ENCODE data around the gene ARFGAP2.

The ARFGAP2 gene

GRCh38 chr11:47166368-47166767 lies 10.3 kb downstream of the ARFGAP2 start:
- no peak for DNase-seq

- DNase-seq, result no peak
These were observed 11.3 kb downstream of the ARFGAP2 start for GRCh38 chr11:47165253-47165840.

- no peak for DNase-seq
These were observed 12.4 kb downstream of the ARFGAP2 start for GRCh38 chr11:47164321-47164720.

GRCh38 chr11:47163898-47164297 lies 12.8 kb downstream of the ARFGAP2 start:
- DNase-seq, result no peak

GRCh38 chr11:47163193-47163592 lies 13.5 kb downstream of the ARFGAP2 start:
- no peak for DNase-seq

GRCh38 chr11:47162426-47162825 lies 14.3 kb downstream of the ARFGAP2 start:
- DNase-seq, result no peak

- DNase-seq, result no peak
These were observed 14.8 kb downstream of the ARFGAP2 start for GRCh38 chr11:47161890-47162289.

GRCh38 chr11:47161134-47161854 lies 15.4 kb downstream of the ARFGAP2 start:
- peak; percentile 17 for DNase-seq

- DNase-seq, result no peak
These were observed 15.9 kb downstream of the ARFGAP2 start for GRCh38 chr11:47160753-47161133.

- DNase-seq, result no peak
These were observed 18.4 kb downstream of the ARFGAP2 start for GRCh38 chr11:47158242-47158641.

GRCh38 chr11:47157805-47158204 lies 18.9 kb downstream of the ARFGAP2 start:
- no peak for DNase-seq

GRCh38 chr11:47156951-47157350 lies 19.7 kb downstream of the ARFGAP2 start:
- no peak for DNase-seq

- no peak for DNase-seq
These were observed 20.3 kb downstream of the ARFGAP2 start for GRCh38 chr11:47156333-47156732.

GRCh38 chr11:47155879-47156278 lies 20.8 kb downstream of the ARFGAP2 start:
- no peak for DNase-seq

- DNase-seq, result no peak
These were observed 21.8 kb downstream of the ARFGAP2 start for GRCh38 chr11:47154616-47155570.

- DNase-seq, result peak; percentile 77
These were observed 23.4 kb downstream of the ARFGAP2 start for GRCh38 chr11:47152953-47153950.

- no peak for DNase-seq
These were observed 24.3 kb downstream of the ARFGAP2 start for GRCh38 chr11:47152126-47152952.

GRCh38 chr11:47149782-47150181 lies 26.9 kb downstream of the ARFGAP2 start:
- no peak for DNase-seq

- peak; percentile 20 for DNase-seq
These were observed 27.7 kb downstream of the ARFGAP2 start for GRCh38 chr11:47148903-47149531.

- DNase-seq, result no peak
These were observed 28.4 kb downstream of the ARFGAP2 start for GRCh38 chr11:47148270-47148669.

GRCh38 chr11:47147681-47148080 lies 29.0 kb downstream of the ARFGAP2 start:
- no peak for DNase-seq

Data from NCI-H1694 treated with DMSO at 0.1 percent for 48 hours (cell line).